OCI-LY1 (cell line): ENCODE measurements around the gene PLA2G2E.

Experiments
- H2AFZ ChIP-seq: fragments of 200-600 bp; sonication (generic), shearing (Covaris generic); 2 replicates; pipeline ENCODE4 v1.6.0; 2014; ENCODE audit warnings: antibody characterized with exemption, mild to moderate bottlenecking, low read length
- H3F3A ChIP-seq: fragments of 200-600 bp; sonication (generic), shearing (Covaris generic); 2 replicates; pipeline ENCODE4 v1.6.0; 2014; ENCODE audit warnings: mild to moderate bottlenecking, antibody characterized with exemption, low read length, moderate library complexity; ENCODE audit not compliant: insufficient read depth
- H3K27ac ChIP-seq: fragments of 200-600 bp; sonication (generic); 2 replicates; pipeline ENCODE4 v1.5.1; 2014; ENCODE audit warnings: low read length, mixed run types, mild to moderate bottlenecking, low read depth; ENCODE audit not compliant: poor library complexity, severe bottlenecking
- H3K27me3 ChIP-seq: fragments of 200-600 bp; sonication (generic); 2 replicates; pipeline ENCODE4 v1.6.0; 2014; ENCODE audit warnings: antibody characterized with exemption, mild to moderate bottlenecking, low read length, moderate library complexity; ENCODE audit not compliant: insufficient read depth
- H3K36me3 ChIP-seq: fragments of 200-600 bp; sonication (generic); 2 replicates; pipeline ENCODE4 v1.6.1; 2014; ENCODE audit warnings: mild to moderate bottlenecking, antibody characterized with exemption, low read length, moderate library complexity, mixed read lengths; ENCODE audit not compliant: insufficient read depth
- H3K4me1 ChIP-seq: fragments of 200-600 bp; sonication (generic); 2 replicates; pipeline ENCODE4 v1.5.1; 2014; ENCODE audit warnings: mild to moderate bottlenecking, low read length, moderate library complexity; ENCODE audit not compliant: insufficient read depth, severe bottlenecking
- H3K4me2 ChIP-seq: fragments of 200-600 bp; sonication (generic), shearing (Covaris generic); 2 replicates; pipeline ENCODE4 v1.6.1; 2014; ENCODE audit warnings: low read length
- H3K4me3 ChIP-seq: fragments of 200-600 bp; sonication (generic); 2 replicates; pipeline ENCODE4 v1.5.1; 2014; ENCODE audit warnings: low read length, low read depth, mild to moderate bottlenecking, mixed read lengths; ENCODE audit not compliant: poor library complexity, severe bottlenecking
- H3K79me2 ChIP-seq: fragments of 200-600 bp; shearing (Covaris generic); 2 replicates; pipeline ENCODE4 v1.6.1; 2016; ENCODE audit warnings: mixed run types, low read length, mixed read lengths; ENCODE audit not compliant: insufficient read depth
- H3K9ac ChIP-seq: fragments of 200-600 bp; sonication (generic), shearing (Covaris generic); 2 replicates; pipeline ENCODE4 v1.6.1; 2014; ENCODE audit warnings: mild to moderate bottlenecking, low read length, mixed read lengths
- H3K9me2 ChIP-seq: fragments of 200-600 bp; sonication (generic), shearing (Covaris generic); 2 replicates; pipeline ENCODE4 v1.6.1; 2014; ENCODE audit warnings: low read depth, mild to moderate bottlenecking, low read length, mixed read lengths
- H3K9me3 ChIP-seq: fragments of 200-600 bp; shearing (Covaris generic); 2 replicates; pipeline ENCODE4 v1.6.1; 2014; ENCODE audit warnings: low read length, mixed read lengths
- H4K20me1 ChIP-seq: fragments of 200-600 bp; sonication (generic), shearing (Covaris generic); 2 replicates; pipeline ENCODE4 v1.6.0; 2016; ENCODE audit warnings: mild to moderate bottlenecking, low read length; ENCODE audit not compliant: insufficient read depth
- EZH2 ChIP-seq: fragments of 200-600 bp; sonication (generic), shearing (Covaris generic); IDR thresholded peaks from 2 replicates; pipeline ENCODE4 v1.8.0; 2017; ENCODE audit warnings: borderline replicate concordance, mixed run types, mild to moderate bottlenecking, antibody characterized with exemption, low read length, moderate library complexity, mixed read lengths
- TF ChIP-seq, protein P1 (sequence below): fragments of 200-600 bp; sonication (generic), shearing (Covaris generic); IDR thresholded peaks from 2 replicates; pipeline ENCODE4 v1.5.1; 2017; ENCODE audit warnings: mild to moderate bottlenecking, antibody characterized with exemption, low read length, moderate library complexity, mixed read lengths

The PLA2G2E gene

GRCh38 chr1:19946331-19946751, 22.9 kb upstream of the PLA2G2E start:
- H3K27ac ChIP-seq = no peak overlapping the region
- H3K9me2 ChIP-seq = no peaks in the 10 kb centered on the region
- TF ChIP-seq, protein P1, sequence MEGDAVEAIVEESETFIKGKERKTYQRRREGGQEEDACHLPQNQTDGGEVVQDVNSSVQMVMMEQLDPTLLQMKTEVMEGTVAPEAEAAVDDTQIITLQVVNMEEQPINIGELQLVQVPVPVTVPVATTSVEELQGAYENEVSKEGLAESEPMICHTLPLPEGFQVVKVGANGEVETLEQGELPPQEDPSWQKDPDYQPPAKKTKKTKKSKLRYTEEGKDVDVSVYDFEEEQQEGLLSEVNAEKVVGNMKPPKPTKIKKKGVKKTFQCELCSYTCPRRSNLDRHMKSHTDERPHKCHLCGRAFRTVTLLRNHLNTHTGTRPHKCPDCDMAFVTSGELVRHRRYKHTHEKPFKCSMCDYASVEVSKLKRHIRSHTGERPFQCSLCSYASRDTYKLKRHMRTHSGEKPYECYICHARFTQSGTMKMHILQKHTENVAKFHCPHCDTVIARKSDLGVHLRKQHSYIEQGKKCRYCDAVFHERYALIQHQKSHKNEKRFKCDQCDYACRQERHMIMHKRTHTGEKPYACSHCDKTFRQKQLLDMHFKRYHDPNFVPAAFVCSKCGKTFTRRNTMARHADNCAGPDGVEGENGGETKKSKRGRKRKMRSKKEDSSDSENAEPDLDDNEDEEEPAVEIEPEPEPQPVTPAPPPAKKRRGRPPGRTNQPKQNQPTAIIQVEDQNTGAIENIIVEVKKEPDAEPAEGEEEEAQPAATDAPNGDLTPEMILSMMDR = no peak
- no peak for TF ChIP-seq EZH2
- no peaks in the 10 kb centered on the region for H3K36me3 ChIP-seq
- H3K4me2 ChIP-seq = no peak overlapping the region
- no peaks in the 10 kb centered on the region for H3K9me3 ChIP-seq
- H3K27me3 ChIP-seq = no peaks in the 10 kb centered on the region
- no peaks in the 10 kb centered on the region for H3K79me2 ChIP-seq
- H3K4me1 ChIP-seq = no peaks in the 10 kb centered on the region
- no peaks in the 10 kb centered on the region for H4K20me1 ChIP-seq
- H2AFZ ChIP-seq = no peak overlapping the region
- no peaks in the 10 kb centered on the region for H3F3A ChIP-seq
- no peak overlapping the region for H3K9ac ChIP-seq
- no peak overlapping the region for H3K4me3 ChIP-seq

GRCh38 chr1:19945914-19946313, 22.5 kb upstream of the PLA2G2E start:
- H3K4me2 ChIP-seq = no peak overlapping the region
- H3K4me1 ChIP-seq = no peaks in the 10 kb centered on the region
- H3K36me3 ChIP-seq = no peaks in the 10 kb centered on the region
- no peaks in the 10 kb centered on the region for H3K79me2 ChIP-seq
- H3K9me2 ChIP-seq = no peaks in the 10 kb centered on the region
- no peak overlapping the region for H2AFZ ChIP-seq
- no peak overlapping the region for H3K9ac ChIP-seq
- H3K9me3 ChIP-seq = no peaks in the 10 kb centered on the region
- TF ChIP-seq EZH2 = no peak
- TF ChIP-seq, protein P1 = no peak
- H4K20me1 ChIP-seq = no peaks in the 10 kb centered on the region
- no peaks in the 10 kb centered on the region for H3K27me3 ChIP-seq
- no peaks in the 10 kb centered on the region for H3F3A ChIP-seq
- H3K4me3 ChIP-seq = no peak overlapping the region
- no peak overlapping the region for H3K27ac ChIP-seq

DNA sequence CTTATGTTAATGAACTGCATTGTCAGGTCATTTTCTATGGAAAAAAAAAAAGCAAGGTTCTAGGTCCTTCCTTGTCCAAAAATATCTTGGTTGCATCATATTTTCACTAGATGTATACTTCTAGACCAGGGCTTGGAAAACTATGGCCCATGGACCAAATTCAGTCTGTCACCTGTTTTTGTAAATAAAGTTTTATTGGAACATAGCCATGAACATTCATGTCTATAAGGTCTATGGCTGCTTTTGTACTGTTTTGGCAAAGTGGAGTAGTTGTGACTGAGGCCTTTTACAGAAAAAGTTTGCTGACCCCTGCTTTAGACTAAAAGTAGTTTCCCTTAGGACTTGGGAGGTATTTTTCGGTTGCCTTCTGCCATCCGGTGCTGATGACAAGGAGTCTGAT, 19.2 kb upstream of the PLA2G2E start:
- no peaks in the 10 kb centered on the region for H3K79me2 ChIP-seq
- H3K9me3 ChIP-seq = no peaks in the 10 kb centered on the region
- no peaks in the 10 kb centered on the region for H3F3A ChIP-seq
- H3K9me2 ChIP-seq = no peaks in the 10 kb centered on the region
- H3K9ac ChIP-seq = no peak overlapping the region
- TF ChIP-seq EZH2 = no peak
- TF ChIP-seq, protein P1 = no peak
- H2AFZ ChIP-seq = no peak overlapping the region
- H4K20me1 ChIP-seq = no peaks in the 10 kb centered on the region
- H3K4me3 ChIP-seq = no peak overlapping the region
- H3K36me3 ChIP-seq = no peaks in the 10 kb centered on the region
- no peak overlapping the region for H3K4me2 ChIP-seq
- no peaks in the 10 kb centered on the region for H3K4me1 ChIP-seq
- H3K27me3 ChIP-seq = no peaks in the 10 kb centered on the region
- H3K27ac ChIP-seq = no peak overlapping the region
